Fibroblast of pulmonary artery (primary cell): ENCODE data around the gene PI3.

Source experiments
- DNase-seq: peaks from one replicate; pipeline ENCODE4 v3.0.0-alpha.2; 2010; ENCODE audit warnings: low read depth
- H3K4me3 ChIP-seq: replicated peaks from 2 replicates; pipeline ENCODE4 v1.5.1; 2011; ENCODE audit warnings: low read depth, mild to moderate bottlenecking, control low read depth, low read length, moderate library complexity
- CTCF ChIP-seq: IDR thresholded peaks from 2 replicates; pipeline ENCODE4 v1.5.1; 2011; ENCODE audit warnings: mild to moderate bottlenecking, control low read depth, low read length, inconsistent platforms; ENCODE audit errors: missing control alignments

The PI3 gene

GRCh38 chr20:45209924-45210323 is 35.2 kb downstream of the PI3 start:
- no peak for DNase-seq
- TF ChIP-seq CTCF, result no peak
- no peak overlapping the region for H3K4me3 ChIP-seq

- no peak for TF ChIP-seq CTCF
- DNase-seq, result no peak
- no peak overlapping the region for H3K4me3 ChIP-seq
These were observed 37.1 kb downstream of the PI3 start for GRCh38 chr20:45211569-45212474.

GRCh38 chr20:45212836-45213235 is 38.1 kb downstream of the PI3 start:
- H3K4me3 ChIP-seq, result no peak overlapping the region
- TF ChIP-seq CTCF, result no peak
- no peak for DNase-seq

- no peak for DNase-seq
- TF ChIP-seq CTCF, result no peak
- no peak overlapping the region for H3K4me3 ChIP-seq
These were observed 43.4 kb downstream of the PI3 start for GRCh38 chr20:45218124-45218523.

GRCh38 chr20:45218636-45219035 is 43.9 kb downstream of the PI3 start:
- no peak for TF ChIP-seq CTCF
- H3K4me3 ChIP-seq, result no peak overlapping the region

GRCh38 chr20:45221076-45221475 is 46.4 kb downstream of the PI3 start, which contains the start of gene SEMG2:
TSS of gene SEMG2 (plus strand) at chr20:45221373. CDS start at chr20:45221390, 17 bp downstream.
- no peak within 1 kb of the TSS for H3K4me3 ChIP-seq
- TF ChIP-seq CTCF, result no peak
- no peak for DNase-seq

More at GRCh38 chr20:45218636-45219035, 43.9 kb downstream of the PI3 start:
- no peak for DNase-seq
